Fibroblast of peridontal ligament (primary cell): ENCODE data around the gene CHMP1B.
A peak's percentile ranks its signal among the peaks of the same experiment; 100 is the strongest.

Source experiments
- DNase-seq: peaks from one replicate; pipeline ENCODE4 v3.0.0-alpha.2; 2010; ENCODE audit errors: extremely low read depth

CHMP1B gene, protein sequence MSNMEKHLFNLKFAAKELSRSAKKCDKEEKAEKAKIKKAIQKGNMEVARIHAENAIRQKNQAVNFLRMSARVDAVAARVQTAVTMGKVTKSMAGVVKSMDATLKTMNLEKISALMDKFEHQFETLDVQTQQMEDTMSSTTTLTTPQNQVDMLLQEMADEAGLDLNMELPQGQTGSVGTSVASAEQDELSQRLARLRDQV

GRCh38 chr18:11851146-11851805, at the start of gene CHMP1B:
Gene CHMP1B (plus strand): TSS chr18:11851413. CDS start chr18:11851512, 99 bp downstream.
- peak; percentile 96 for DNase-seq

DNA sequence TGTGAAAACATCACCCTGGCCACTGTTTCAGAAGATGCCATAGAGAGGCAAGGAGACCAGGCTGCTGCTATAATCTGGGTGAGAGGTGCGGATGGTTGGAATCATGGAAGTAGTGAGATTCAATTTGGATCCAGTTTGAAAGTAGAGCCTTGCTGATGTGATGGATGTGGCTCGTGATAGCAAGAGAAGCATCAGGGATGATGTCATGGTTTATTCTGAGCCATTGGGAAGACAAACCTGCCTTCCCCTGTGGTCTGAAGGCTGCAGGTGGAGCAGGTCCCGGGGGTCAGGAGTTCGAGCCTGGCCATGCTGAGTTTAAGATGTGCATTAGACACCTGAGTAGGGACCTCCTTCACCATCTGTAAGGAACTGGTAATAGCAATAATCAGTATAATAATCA, 49.6 kb upstream of the CHMP1B start:
- DNase-seq: no peak

DNA sequence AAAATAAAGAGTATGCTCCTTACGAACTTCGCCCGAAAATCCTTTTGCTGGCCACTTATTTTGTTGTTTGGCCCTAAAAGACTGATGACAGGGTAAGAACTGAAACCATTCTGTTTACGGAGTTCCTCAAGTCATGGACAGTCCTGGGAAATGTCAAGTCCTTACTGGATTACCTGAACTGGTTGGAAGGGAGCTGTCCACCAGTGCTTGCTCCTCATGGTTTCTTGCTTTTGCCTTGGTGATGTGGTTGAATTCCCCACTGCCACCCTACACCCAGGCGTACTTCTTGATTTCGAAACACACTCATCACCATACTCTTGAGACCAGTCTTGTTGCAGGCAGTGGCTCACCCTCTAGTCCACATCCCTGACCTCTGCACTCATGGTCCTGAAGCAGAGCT, 49.1 kb upstream of the CHMP1B start:
- no peak for DNase-seq

GRCh38 chr18:11802586-11802985, 48.6 kb upstream of the CHMP1B start:
- DNase-seq: no peak

DNA sequence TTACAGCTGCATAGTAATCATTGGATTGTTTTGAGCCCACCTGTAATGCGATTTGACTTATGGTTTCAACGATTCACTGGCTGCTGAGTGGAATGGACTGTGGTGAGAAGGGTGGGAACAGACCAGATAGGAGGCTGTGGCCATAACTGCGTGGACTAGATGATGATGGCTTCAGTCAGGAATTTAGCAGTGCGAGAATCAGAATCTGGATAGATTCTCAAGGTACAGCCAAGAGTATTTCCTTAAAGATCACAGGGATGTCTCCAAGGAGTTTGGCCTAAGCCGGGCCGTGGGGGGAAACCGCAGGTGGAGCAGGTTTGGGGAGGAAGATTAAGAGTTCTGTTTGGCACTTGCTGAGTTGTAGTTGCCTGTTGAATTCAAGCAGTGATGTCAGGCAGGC, 44.0 kb upstream of the CHMP1B start:
- DNase-seq: no peak

DNA sequence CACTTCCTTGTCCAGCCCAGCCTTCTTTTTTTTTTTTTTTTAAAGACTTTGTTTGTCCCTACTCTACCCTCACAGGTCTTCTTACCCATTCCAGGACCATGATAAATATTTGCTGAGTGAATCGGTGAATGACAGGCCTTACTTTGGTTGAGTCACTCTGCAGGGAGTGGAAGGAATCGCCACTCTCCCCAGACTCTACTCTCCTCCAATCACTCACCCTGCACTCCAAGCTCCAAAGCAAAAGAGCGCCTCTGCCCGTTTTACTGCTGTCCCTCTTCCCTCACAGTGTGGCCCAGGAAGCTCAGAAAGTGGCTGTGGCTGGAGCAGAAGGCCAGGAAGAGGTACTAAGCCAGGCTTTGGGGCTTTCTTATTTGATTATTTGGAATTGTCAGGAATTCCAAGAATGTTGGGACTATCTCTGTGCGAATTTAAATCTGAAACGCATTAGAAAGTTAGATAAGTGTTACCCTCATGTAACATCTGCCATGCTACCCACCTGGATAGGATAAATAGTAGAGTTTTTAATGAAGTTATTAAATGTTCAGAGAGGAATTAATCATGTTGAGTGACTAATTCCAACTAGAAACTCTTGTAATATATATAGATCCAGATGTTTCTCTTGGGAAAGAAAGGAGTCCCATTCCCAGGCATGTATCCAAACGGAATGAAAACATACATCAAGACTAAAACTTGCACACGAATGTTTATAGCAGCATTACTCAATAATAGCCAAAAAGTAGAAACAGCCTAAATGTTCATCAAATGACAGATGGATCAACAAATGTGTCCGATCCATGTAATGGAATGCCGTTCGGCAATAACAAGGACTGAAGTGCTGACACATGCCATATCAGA, 43.0 kb upstream of the CHMP1B start:
- no peak for DNase-seq

GRCh38 chr18:11809895-11810294, 41.3 kb upstream of the CHMP1B start:
- DNase-seq: no peak

DNA sequence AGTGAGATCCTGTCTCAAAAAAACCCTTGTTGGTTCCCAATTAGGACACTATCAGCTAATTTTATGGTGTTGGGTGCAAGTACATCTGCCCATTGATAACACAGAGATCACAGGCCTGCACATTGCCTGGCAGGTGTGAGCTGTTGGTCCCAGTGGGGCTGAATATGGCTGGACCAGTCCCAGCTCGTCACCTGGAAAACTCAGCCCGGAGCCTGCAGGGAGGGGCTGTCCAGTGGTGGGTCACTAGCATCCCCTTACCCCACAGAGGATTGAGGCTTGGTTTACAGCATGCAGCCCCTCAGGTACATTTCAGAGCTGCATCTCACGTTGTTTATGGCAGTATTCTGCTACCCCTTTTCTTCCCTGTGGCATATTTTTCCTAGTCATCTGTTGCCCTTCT, 40.8 kb upstream of the CHMP1B start:
- DNase-seq: no peak

GRCh38 chr18:11811009-11811408, 40.2 kb upstream of the CHMP1B start:
- no peak for DNase-seq

DNA sequence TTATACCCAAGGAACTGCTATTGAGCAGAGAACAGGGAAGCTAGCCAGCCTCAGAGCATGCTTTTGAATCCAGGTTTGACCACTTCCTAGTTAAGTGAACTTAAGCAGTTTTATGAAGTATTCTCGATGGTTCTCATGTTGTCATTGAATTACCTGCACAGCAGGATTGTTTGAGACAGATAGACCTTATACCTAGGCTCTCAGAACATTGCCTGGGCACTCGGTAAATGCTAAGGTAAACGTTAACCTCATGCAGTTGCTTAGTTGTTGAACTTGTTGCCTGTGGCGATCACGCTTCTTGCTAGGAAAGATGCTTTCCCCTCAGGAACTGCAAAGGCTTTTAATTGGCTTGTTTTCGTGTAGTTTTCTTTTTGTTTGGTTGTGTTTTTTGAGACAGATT, 34.0 kb upstream of the CHMP1B start:
- DNase-seq: no peak

GRCh38 chr18:11818486-11819203, 32.6 kb upstream of the CHMP1B start:
- DNase-seq: no peak

DNA sequence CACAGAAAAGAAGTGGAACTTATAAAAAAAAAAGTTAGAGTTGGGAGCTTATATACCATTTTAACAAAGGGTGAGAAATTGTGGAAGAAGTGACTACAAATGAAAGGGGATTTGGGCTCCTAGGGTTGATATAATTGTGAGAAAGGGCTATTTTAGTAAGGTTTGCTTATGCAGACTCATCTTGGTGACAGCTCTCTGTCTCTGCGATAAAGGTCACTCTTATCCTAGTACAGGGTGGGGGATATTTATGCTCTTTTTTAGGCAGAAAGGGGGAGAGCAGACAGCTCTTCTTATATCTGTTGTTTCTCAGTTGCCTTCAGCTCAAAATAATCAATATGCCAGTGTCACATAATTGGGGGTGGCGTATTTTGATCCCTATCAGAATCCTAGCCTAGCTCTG, 31.3 kb upstream of the CHMP1B start:
- DNase-seq: no peak

- no peak for DNase-seq
These were observed 30.5 kb upstream of the CHMP1B start for GRCh38 chr18:11820697-11821096.

GRCh38 chr18:11821208-11821607, 30.0 kb upstream of the CHMP1B start:
- DNase-seq: no peak

DNA sequence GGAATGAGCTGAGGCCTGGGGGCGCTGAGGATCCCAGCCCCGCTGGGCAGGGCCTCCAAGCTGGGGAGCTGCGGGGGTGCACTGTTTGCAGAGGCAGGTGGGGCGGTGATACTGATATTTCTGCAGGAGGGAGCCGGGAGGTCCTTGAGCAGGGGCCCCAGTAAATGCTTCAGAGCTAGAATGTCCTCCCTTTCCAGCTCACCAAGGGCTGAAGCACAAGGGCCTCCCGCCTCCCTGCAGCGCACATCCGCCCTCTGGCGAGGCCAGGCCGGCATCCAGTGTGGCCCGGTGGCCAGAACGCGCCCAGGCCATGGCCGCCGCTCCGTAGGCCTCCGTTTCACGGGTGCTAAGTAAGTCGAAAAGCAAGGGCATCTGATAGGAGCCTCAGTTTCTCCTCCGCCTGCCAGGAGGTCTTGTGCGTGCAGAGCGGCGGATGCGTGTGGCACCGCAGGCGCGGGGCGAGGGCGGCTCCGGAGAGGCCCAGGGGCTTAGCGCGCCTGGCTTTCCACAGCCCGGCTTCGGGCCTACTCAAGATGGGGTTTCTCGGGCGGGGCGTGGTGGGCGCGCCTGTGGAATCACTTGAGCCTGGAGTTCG, 29.5 kb upstream of the CHMP1B start:
- no peak for DNase-seq

DNA sequence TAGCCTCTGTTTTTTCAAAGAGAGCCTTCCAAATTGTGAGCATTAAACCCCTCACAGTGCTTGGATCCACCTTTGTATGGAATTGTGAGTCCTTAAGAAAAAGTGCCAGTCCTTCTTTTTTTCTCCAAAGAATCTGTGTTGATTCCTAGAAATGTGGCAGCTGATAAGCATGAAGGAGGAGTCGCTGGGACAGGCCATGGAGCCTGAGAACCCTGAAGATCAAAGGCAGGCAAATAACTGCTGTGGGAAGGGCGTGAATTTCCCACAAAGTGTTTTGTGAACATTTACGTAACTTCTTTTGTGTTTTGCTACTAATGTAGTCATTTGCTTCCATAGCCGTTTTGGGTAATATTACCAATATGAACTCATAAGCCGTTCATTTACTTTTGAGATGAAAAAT, 27.7 kb upstream of the CHMP1B start:
- DNase-seq: no peak

DNA sequence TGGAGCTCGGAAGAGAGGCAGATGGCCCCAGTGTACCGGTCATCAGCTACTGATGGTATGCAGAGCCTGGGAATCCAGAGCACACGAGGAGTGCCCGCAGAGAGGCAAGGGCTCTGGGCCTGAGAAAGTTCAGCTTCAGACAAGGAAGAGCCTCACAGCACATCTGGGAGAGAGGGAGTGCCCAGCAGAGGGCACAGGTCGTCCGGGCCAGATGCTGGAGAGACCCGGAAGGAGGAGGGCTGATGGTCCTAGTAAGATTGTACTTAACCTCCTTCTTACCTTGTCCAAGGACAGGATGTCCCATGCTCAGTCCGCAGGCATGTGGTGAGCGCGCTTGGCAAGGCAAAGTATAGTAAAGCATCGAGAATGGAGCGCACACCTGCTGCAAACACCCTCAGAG, 24.4 kb upstream of the CHMP1B start:
- DNase-seq: no peak

- DNase-seq: no peak
These were observed 22.3 kb upstream of the CHMP1B start for GRCh38 chr18:11828786-11829432.

- no peak for DNase-seq
These were observed 20.6 kb upstream of the CHMP1B start for GRCh38 chr18:11830585-11830984.

- DNase-seq: no peak
These were observed 19.3 kb upstream of the CHMP1B start for GRCh38 chr18:11831921-11832320.

DNA sequence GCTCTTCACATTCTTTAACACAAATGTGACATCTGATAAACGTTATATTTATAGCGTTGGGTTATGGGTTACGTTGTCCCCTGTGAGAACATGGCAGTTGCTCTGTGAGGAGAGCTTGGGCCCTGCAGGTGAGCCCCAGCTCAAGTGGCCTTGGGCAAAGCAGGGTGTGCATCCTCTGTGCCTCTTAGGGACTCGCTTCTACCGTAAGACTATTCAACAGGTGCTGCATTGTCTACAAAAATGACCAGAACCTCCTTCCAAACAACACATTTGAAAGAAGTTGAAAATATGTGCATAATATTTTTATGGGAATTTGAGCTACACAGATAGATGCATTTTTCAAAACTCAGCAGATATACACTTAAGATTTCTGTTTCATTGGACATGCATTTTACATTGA, 16.4 kb upstream of the CHMP1B start:
- no peak for DNase-seq
